HG02884 (cell line): Measurements from ENCODE around the gene PRSS53.
"Not testable (repeated sequence)": the region's sequence is repeated elsewhere in the genome, so short reads cannot be mapped to it uniquely, and the experiment has no call there.

Source experiments
- ATAC-seq: cut with Tn5 transposase; IDR thresholded peaks from one replicate; pipeline ENCODE4 v1.9.1; 2021; ENCODE audit warnings: mild to moderate bottlenecking, moderate library complexity; ENCODE audit not compliant: unreplicated experiment

PRSS53 gene

DNA sequence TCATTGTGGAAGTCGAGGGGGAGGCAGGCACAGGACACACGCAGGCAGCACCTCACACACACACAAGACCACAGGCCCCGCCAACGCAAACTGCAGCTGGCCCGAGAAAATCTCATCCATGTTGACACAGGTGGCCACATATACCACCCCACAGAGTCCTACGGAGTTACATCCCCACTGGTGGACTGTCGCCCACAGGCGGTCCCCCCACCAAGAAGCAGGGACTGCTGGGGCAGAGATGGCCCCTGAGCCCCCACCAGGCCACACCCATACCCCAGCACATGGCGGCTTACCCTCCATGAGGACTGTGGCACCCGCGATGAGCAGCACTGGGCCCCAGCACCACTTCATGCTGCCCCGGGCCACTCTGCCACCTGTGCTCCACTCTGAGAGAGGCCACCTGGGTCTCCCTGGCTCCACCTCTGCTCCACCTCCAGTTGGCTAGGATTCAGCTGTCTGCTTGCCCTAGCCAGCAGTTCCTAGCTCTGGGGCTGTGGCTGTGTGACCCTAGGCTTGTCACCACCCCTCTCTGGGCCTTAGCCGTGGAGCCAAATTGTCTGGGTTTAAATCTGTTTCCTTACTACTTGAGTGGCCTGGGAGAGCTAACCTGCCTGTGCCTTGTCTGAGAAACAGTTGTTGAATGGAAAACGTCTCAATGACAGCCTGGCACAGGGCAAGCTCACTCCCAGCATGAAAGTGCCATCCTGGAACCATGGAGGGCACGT, at the start of gene PRSS53:
Gene PRSS53, minus strand, starts transcription at position 485 of the 725 bp plus-strand sequence. Its CDS starts 134 bp downstream, at position 351.
- no peak for ATAC-seq

- not testable (repeated sequence) for ATAC-seq
These were observed 48.2 kb upstream of the PRSS53 start for GRCh38 chr16:31136822-31137499.

DNA sequence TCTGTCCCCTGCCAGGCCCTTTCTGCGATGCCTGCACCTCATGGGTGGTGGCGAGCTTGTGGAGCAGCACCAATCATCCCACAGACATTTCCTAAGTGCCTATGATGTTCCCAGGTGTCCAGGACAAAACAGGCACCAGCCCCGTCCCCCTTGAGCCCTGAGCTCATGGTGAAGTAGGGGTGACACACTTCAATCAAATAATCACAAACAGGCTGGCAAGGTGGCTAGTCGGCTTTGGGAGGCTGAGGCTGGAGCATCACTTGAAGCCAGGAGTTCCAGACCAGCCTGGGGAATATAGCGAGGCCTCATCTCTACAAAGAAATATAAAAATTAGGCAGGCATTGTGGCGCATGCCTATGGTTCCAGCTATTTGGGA, 47.5 kb upstream of the PRSS53 start:
- ATAC-seq: no peak

GRCh38 chr16:31135535-31136286, 47.0 kb upstream of the PRSS53 start, which contains the start of gene PRSS8:
TSS of gene PRSS8 (minus strand) at chr16:31135727. CDS start at chr16:31135498, 229 bp downstream.
- ATAC-seq: no peak

DNA sequence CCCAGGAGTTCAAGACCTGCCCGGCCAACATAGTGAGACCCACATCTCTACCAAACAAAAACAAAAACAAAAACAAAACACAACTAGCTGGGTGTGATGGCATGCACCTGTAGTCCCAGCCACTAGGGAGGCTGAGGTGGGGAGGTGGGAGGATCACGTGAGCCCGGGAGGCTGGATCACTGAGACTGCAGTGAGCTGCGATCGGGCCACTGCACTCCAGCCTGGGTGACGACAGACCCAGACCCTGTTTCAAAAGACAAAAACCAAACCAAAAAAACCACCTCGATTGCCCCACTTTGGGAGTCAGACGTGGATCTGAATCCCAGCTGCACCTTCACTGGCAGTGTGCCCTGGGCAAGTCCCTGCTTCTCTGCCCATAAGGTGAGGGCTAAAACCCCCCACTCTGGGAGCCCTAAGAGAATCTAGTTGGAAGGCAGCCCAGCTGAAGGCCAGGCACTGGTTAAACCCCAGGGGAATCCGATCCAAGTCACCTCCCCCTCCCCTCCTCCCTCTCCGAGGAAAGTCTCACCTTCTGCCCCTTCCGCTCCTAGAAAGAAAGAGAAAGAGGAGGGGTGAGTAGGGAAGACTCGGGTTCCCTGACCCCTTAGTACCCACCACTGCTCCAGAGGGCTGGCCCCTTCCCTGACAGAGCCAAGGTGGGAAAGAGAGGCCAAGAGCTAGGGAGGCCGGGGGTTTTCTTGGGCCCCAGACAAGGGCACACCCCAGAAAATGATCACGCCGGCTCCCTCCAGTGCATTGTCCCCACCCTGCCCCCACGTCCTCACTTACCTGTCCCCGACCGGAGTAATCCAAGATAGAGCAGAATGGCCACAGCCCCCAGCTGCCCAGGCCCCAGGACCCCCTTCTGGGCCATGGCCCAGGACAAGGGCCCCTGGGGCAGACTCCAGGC, 46.1 kb upstream of the PRSS53 start:
- ATAC-seq: no peak

DNA sequence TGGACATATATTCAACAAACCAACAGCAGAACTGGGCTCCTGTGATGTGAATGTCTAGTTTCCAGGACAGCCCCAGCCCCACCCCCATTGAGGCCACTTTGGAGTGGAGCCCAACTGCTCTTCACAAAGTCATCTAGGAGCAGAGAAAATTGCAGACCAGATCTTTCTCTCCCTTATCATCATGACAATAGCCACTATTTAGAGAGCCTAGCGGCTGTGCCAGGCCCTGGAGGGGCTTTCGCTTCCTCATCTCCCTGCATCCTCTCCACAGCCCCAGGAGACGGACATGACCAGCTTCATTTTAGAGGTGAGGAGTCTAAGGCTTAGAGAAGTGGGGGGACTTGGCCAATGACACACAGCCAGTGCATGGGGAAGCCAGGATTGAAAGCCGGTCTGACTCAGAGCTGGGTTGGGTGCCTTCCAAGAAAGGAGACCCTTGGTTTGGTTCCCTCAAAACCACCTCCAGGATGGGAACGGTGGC, 45.4 kb upstream of the PRSS53 start:
- ATAC-seq: no peak

DNA sequence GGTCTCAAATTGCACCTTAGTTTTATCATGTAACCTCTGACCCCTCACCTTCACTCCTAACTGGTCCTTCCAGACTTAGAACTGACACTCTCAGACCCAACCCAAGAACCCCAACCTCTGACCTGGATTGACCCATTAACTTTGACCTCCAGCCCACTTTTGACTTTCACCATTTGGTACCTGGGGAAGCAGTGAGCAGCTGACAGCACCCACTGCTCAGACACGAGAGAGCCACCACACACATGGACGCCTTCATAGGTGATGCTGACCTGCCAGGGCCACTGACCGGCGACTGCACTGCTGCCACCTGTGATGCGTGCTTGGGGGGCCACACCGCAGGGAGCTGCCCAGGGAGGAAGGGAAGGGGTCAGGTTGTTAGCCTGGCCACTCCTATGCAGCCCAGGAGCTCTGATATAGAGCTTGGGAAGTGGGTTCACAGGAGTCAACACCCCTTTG, 44.3 kb upstream of the PRSS53 start:
- ATAC-seq: no peak

GRCh38 chr16:31132303-31132979, 43.7 kb upstream of the PRSS53 start:
- ATAC-seq: no peak

DNA sequence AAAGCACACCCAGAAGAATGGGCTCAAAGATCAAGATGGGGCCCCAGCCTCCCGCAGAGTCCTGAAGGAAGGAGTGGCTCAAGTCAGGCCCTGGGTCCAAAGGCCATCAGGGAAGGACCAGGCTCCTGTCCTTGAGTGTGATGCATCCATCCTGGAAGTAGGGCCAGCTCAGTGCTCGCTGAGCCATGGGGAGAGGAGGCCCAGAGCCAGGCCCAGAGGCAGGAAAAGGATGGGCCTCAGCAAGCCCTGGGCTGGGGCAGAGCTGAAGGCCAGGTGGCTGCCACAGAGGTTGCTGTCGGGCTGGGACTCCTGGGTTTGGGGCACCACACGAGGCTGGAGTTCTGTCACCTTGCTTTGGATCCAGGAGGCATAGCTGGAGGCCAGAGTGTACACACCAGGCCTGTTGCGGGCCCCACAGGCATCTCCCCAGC, 43.1 kb upstream of the PRSS53 start:
- ATAC-seq: no peak

DNA sequence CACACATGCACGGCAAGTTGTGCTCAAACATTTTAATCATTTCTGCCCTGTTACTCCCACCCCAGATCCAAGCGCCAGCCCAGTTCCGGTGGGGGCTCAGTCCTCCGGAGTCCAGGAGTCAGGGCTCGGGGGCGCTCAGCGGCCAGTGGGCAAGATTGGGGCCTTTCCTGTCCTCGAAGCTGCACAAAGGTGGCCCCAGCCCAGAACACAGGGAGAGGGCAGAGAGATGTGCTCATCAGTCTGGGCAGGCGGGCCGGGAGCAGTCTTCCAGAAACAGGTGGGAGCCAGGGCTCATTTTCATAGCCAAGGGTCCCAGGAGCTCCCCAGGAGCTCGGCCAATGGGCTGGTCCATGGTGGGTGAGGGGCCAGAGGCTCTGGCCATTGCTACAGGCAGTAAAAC, 42.7 kb upstream of the PRSS53 start:
- ATAC-seq: no peak

- no peak for ATAC-seq
These were observed 42.2 kb upstream of the PRSS53 start for GRCh38 chr16:31130899-31131298.

DNA sequence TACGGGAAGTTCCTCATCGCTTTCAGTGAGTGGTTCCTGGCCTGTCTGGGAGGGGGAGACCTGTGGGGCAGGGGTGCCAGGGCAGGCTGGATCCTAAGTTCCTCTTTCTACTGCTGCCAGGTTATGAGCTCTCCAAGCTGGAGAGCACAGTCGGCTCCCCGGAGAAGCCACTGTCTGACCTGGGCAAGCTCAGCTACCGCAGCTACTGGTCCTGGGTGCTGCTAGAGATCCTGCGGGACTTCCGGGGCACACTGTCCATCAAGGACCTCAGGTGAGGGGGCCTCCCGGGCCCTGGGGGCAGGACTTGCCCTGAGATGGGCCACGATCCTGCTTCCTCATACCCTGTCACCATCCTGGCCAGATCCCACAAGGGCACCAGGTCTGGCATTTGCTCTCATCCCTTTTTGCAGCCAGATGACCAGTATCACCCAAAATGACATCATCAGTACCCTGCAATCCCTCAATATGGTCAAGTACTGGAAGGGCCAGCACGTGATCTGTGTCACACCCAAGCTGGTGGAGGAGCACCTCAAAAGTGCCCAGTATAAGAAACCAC, 41.7 kb upstream of the PRSS53 start:
- ATAC-seq: no peak

DNA sequence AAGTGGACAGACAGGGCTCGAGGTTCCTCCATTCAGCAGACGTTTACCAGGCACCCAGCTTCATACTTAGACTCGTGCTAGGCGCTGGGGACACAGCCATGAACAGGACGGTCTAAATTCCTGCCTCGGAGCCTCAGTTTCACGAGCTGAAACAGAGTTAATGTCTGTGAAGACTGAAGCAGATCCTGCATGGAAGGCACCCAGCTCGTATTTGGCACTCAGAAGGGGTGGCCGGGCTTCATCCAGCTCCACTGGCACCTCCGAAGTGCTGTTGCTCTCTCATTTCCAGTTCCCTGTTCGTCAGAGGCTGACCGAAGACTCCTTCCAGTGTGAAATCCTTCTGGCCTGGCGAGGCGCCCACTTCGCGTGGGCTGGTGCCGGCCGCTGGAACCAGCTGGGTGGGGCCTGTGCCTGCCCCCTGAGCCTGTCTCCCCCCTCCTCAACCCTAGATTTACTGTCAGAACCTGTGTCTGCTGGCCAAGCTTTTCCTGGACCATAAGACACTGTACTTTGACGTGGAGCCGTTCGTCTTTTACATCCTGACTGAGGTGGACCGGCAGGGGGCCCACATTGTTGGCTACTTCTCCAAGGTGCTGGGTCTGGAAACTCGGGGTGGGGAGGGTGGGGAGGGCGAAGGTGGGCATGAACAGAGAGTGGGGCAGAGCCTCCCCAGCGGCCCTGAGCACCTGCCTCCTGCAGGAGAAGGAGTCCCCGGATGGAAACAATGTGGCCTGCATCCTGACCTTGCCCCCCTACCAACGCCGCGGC, 41.0 kb upstream of the PRSS53 start:
- ATAC-seq: no peak

- no peak for ATAC-seq
These were observed 40.2 kb upstream of the PRSS53 start for GRCh38 chr16:31128711-31129567.

GRCh38 chr16:31127182-31127581, 38.4 kb upstream of the PRSS53 start:
- ATAC-seq: no peak

DNA sequence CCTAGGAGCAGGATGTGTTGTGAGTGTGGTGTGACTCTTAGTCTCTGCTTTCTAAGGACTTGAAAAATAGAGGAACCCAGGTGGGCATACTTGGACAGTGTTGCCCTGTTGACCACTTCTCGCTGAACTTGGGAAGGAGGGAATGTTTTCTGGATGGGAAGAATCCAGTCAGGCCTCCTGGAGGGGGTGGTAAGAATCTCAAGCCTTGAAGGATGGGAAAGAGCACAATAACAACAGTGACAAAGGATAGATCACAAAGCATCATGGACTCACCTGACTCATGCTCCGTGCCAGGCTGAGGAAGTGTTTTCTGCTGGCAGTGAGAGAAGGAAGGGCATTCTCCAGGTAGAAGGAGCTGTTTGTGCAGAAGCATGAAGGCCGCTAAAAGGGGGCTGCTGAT, 37.1 kb upstream of the PRSS53 start:
- no peak for ATAC-seq

DNA sequence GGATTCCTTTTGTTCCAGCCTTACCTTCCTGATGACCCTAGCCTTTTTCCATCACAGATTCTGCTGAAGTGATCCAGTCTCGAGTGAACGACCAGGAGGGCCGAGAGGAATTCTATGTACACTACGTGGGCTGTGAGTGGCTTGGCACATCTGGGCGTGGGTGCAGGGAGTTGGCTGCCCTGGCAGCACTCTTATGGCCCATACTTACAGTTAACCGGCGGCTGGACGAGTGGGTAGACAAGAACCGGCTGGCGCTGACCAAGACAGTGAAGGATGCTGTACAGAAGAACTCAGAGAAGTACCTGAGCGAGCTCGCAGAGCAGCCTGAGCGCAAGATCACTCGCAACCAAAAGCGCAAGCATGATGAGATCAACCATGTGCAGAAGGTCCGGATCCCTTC, 31.4 kb upstream of the PRSS53 start:
- no peak for ATAC-seq
